Endothelial cell of umbilical vein (primary cell): ENCODE data around the gene LGR4.

Experiments used
- EZH2 ChIP-seq: IDR thresholded peaks from 2 replicates; pipeline ENCODE4 v1.6.1; 2012; ENCODE audit warnings: borderline replicate concordance, low read depth, mild to moderate bottlenecking, moderate library complexity, low read length, inconsistent platforms; ENCODE audit not compliant: severe bottlenecking
- FOS ChIP-seq: IDR thresholded peaks from 2 replicates; pipeline ENCODE4 v1.6.1; 2011; ENCODE audit warnings: mild to moderate bottlenecking, low read length, moderate library complexity, borderline replicate concordance; ENCODE audit not compliant: insufficient read depth
- GATA2 ChIP-seq: IDR thresholded peaks from 2 replicates; pipeline ENCODE4 v1.7.0; 2011; ENCODE audit warnings: low read depth, mild to moderate bottlenecking, moderate library complexity, mixed read lengths, low read length; ENCODE audit not compliant: insufficient read length, insufficient read depth
- JUN ChIP-seq: IDR thresholded peaks from 2 replicates; pipeline ENCODE4 v1.6.1; 2011; ENCODE audit warnings: borderline replicate concordance, low read depth; ENCODE audit not compliant: insufficient read length, insufficient read depth
- MYC ChIP-seq: IDR thresholded peaks from one replicate; pipeline ENCODE4 v1.6.1; 2011; ENCODE audit warnings: mild to moderate bottlenecking, low read depth, low read length
- POLR2A ChIP-seq: IDR thresholded peaks from 2 replicates; pipeline ENCODE4 v1.6.1; 2012; ENCODE audit warnings: low read depth, mild to moderate bottlenecking, control low read depth, low read length
- POLR2AphosphoS5 ChIP-seq: IDR thresholded peaks from 2 replicates; pipeline ENCODE4 v1.6.1; 2012; ENCODE audit warnings: low read depth, mild to moderate bottlenecking, control low read depth, low read length, moderate library complexity; ENCODE audit not compliant: insufficient read depth
- TF ChIP-seq, protein P1 (sequence below), 2 donors: IDR thresholded peaks; 1 replicate in 1 of 2; 2 replicates in 1 of 2; pipeline ENCODE4 v1.5.1; 2011; ENCODE audit warnings: low read length in 2 of 2, mild to moderate bottlenecking in 2 of 2, moderate library complexity in 2 of 2, control low read depth in 1 of 2, inconsistent platforms in 1 of 2, low read depth in 1 of 2; ENCODE audit not compliant: insufficient read depth in 1 of 2; ENCODE audit errors: extremely low read depth in 1 of 2
- TF ChIP-seq, protein P2 (sequence below): IDR thresholded peaks from 2 replicates; pipeline ENCODE4 v1.6.1; 2011; ENCODE audit not compliant: insufficient read depth, insufficient read length

DNA sequence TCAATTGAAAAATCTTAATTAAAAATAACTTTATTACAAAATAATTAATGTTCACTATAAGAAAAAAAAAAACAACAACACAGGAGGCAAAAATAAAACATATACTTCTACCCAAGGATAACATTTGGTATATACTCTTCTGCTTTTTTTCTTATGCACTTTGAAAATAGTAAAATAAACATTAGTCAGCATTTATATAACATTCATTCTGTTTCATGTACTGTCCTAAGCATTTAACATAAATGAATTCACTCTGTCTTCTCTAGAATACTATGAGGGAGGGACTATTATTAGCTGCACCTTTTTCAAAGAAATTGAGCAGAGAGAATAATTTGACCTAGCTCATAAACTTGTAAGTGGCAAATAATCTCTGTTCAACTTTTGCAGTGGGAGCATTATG, 61.3 kb downstream of the LGR4 start:
- no peak for TF ChIP-seq MYC
- TF ChIP-seq FOS: no peak
- TF ChIP-seq, protein P1, sequence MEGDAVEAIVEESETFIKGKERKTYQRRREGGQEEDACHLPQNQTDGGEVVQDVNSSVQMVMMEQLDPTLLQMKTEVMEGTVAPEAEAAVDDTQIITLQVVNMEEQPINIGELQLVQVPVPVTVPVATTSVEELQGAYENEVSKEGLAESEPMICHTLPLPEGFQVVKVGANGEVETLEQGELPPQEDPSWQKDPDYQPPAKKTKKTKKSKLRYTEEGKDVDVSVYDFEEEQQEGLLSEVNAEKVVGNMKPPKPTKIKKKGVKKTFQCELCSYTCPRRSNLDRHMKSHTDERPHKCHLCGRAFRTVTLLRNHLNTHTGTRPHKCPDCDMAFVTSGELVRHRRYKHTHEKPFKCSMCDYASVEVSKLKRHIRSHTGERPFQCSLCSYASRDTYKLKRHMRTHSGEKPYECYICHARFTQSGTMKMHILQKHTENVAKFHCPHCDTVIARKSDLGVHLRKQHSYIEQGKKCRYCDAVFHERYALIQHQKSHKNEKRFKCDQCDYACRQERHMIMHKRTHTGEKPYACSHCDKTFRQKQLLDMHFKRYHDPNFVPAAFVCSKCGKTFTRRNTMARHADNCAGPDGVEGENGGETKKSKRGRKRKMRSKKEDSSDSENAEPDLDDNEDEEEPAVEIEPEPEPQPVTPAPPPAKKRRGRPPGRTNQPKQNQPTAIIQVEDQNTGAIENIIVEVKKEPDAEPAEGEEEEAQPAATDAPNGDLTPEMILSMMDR (IDR thresholded peaks at IDR 0.05; ENCODE audit: extremely low read depth in 1 of 2, insufficient read depth in 1 of 2, low read depth in 1 of 2, low read length in 2 of 2): no peak
- no peak for TF ChIP-seq POLR2AphosphoS5
- no peak for TF ChIP-seq POLR2A
- TF ChIP-seq JUN: no peak
- TF ChIP-seq, protein P2, sequence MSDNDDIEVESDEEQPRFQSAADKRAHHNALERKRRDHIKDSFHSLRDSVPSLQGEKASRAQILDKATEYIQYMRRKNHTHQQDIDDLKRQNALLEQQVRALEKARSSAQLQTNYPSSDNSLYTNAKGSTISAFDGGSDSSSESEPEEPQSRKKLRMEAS: no peak
- TF ChIP-seq EZH2: no peak
- no peak for TF ChIP-seq GATA2
